ENCODE measurements around the gene HOXA11.
A peak's percentile ranks its signal among the peaks of the same experiment; 100 is the strongest.

HOXA11 gene

DNA sequence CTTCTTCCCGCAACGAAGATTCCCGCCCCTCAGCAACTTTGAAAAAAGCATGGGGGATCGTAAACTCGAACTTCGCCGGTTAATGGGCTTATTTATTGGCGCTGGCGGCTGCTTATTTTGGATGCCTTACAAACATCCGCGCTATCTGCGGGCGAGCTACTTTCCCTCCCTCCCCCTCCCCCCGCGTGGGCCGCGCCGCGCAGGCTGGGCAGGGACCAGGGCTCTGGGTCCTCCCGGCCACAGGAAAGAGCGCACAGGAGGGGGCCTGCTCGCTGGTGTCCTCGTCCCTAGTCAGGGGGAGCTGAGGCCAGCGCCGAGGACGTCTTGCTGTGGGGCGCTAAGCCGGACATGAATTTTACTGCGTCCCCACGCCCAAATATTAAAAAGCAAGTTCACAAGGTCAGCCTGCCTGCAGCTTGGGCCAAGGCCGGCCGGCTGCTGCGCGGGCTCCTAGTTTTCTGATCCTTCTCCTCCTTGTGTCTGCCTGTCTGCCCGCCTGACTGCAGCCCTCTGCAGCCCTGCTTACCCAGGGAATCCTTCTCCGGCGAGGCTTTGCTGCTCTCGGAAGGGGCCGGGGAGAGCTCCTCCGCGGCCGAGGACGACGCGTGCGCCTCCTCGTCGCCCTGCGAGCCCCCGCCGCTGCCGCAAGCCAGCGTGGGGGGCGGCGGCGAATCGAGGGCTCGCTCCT lies 12.1 kb downstream of the HOXA11 start:
- peak overlapping the region; percentile 98 for H3K27ac ChIP-seq
- peak; percentile 91; the same call in 1 of the 2 replicates for TF ChIP-seq ZFX (IDR thresholded peaks at IDR 0.05)
- TF ChIP-seq, protein P1, sequence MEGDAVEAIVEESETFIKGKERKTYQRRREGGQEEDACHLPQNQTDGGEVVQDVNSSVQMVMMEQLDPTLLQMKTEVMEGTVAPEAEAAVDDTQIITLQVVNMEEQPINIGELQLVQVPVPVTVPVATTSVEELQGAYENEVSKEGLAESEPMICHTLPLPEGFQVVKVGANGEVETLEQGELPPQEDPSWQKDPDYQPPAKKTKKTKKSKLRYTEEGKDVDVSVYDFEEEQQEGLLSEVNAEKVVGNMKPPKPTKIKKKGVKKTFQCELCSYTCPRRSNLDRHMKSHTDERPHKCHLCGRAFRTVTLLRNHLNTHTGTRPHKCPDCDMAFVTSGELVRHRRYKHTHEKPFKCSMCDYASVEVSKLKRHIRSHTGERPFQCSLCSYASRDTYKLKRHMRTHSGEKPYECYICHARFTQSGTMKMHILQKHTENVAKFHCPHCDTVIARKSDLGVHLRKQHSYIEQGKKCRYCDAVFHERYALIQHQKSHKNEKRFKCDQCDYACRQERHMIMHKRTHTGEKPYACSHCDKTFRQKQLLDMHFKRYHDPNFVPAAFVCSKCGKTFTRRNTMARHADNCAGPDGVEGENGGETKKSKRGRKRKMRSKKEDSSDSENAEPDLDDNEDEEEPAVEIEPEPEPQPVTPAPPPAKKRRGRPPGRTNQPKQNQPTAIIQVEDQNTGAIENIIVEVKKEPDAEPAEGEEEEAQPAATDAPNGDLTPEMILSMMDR (conservative IDR thresholded peaks at IDR 0.05) = no peak

DNA sequence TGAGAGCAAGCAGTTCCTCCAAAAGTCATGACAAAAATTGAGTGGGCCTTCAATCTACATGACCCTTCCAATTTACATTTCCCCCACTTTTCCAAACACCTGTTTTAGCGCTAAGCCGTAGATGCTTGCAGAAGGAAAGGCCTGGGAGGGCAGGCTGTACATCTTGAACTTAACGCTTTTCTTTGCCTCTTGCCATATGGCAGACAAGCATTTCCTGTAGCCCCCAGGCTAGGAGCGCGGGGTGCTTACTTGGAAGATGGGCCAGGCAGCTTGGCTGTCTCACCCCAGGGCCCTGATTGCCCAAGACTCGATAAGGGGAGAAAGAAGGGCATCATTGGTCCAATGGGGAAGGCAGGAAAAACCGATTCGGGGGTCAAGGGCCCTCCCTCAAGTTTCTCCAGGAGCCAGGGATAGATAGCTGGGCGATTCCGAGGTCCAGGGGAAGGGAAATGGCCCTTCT lies 12.7 kb downstream of the HOXA11 start:
- no peak for TF ChIP-seq ZFX (IDR thresholded peaks at IDR 0.05)
- TF ChIP-seq, protein P1 (conservative IDR thresholded peaks at IDR 0.05) = no peak
- H3K27ac ChIP-seq = peak overlapping the region; percentile 98

DNA sequence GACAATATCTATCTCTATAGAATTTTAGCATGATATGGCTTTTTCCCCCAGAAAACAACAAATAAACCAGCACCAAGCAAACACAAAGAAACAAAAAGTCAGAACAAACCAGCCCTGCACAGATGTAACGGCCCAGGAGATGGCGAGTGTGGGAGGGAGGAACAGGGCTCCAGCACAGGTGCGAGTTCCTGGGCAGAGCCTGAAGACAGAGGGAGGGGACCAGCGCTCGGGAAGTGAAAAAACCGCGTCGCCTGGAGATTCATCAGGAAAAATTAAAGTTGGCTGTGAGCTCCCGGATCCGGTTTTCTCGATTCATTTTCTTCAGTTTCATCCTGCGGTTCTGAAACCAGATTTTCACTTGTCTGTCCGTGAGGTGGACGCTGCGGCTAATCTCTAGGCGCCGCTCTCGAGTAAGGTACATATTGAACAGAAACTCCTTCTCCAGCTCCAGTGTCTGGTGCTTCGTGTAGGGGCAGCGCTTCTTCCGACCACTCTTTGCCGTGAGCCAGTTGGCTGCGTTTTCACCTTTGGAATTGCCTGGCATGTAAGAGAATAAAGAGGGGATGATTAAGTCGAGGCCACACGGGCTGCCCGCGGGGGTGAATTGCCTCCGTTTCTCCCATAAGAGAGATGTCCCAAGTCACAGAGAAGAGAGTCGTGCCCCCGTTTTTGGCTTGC lies 13.3 kb downstream of the HOXA11 start:
- peak overlapping the region; percentile 98 for H3K27ac ChIP-seq
- TF ChIP-seq ZFX (IDR thresholded peaks at IDR 0.05) = no peak
- TF ChIP-seq, protein P1 (conservative IDR thresholded peaks at IDR 0.05) = no peak; the same call in 1 of the 2 replicates

DNA sequence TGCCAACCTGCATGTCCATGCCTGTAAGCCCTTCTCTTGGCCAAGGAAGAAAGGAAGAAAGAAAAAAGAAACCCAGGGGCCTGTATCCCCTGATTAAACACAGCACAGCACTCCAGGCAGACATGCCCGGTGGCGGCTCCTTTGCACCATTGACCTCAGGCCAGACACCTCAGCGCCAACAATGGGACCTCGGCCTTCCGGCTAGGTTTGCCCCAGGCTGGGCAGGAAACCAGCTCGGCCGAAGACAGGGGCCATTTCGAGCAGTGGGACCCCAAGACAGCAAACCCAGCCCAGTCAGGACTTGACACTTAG lies 13.8 kb downstream of the HOXA11 start:
- H3K27ac ChIP-seq = peak overlapping the region; percentile 98

DNA sequence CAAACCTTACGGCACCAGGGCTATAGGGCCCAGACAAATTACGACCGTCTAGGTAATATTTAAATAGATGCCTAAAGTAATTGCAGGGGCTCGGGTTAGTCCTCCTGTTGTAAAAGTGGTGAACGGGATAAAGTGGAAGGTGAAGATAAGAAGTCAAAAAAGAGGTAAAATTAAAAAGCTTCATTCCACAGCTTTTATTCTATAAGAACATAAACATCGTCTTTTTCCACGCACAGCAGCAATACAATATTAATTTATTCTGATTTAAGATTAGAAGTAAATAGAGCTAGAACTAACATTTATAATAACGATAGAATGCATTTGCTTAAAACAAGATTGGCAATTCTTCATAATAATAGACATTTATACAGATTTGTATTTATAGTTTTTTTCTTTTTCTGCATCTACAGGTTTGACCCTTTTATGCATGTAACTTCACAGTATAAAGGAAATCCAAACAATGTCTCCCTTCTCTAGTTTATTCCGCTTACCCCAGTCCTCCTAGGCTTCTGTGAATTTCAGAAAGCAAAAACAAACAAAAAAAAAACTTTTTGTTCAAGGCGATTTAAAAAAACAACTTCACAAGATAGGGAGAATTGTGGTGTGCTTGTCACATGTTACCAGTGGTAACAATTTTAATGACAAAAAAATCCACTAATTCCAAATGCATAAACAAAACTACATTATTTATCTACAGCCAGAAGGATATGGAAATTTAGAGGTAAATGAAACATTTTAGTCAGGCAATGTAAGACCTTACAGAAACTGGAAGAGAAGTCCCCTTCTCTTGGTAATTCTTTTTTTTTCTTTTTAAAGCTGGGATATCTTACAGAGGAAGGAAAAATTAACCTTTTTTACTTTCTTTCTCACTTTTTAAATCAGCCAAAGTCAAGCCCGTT lies 14.4 kb downstream of the HOXA11 start:
- H3K27ac ChIP-seq = peak overlapping the region; percentile 98
- TF ChIP-seq, protein P1 (conservative IDR thresholded peaks at IDR 0.05) = no peak
- TF ChIP-seq ZFX (IDR thresholded peaks at IDR 0.05) = no peak

More for the DNA sequence above, 13.8 kb downstream of the HOXA11 start:
- TF ChIP-seq, protein P1 (conservative IDR thresholded peaks at IDR 0.05) = no peak
- TF ChIP-seq ZFX (IDR thresholded peaks at IDR 0.05) = no peak

DNA sequence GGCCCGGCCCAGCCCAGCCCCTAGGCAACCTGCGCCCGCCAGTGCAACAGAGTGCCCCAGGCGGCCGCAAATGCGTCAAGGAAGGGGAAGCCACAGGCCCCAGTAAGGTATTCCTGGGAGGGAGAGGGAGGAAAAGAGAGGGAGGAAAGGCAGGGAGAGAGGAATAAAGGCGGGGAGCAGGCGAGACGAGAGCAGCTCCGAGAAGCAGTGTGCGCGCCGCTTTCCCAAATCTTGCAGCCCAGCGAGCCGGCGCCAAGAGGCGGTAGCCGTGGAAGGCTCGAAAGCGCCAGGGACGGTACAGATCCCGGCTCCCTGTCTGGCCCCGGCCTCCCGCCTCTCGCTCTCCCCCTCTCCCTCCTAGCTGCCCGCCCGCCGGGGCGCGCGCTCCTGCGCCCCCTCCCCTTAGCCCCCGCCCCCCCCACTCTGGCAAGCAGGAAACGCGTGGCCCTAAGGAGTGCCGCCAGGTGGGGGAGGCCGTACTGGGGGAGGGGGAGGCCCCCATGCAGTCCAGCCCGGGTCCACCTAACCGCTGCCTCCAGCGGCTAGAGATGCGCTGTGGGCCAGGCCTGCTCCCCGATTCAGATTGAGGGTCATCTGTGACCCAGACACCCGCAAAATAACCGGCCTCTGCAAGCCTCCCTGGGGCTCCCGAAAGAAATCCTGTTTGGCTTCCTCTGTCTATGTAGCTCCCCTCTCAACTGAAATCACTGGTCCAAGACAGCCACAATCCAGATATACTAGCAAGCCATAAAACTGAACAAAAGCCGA lies 15.2 kb downstream of the HOXA11 start:
- H3K27ac ChIP-seq = no peak overlapping the region
- TF ChIP-seq, protein P1 (conservative IDR thresholded peaks at IDR 0.05) = no peak
- no peak for TF ChIP-seq ZFX (IDR thresholded peaks at IDR 0.05)

All from C4-2B (cell line).